ENCODE results near the gene CDKAL1.

- TF ChIP-seq CTCF (IDR thresholded peaks at IDR 0.05; ENCODE audit: low read length) (no peak), EZH2 (optimal IDR thresholded peaks at IDR 0.05; ENCODE audit: low read depth, low read length) (no peak), EZH2phosphoT487 (IDR thresholded peaks at IDR 0.05; ENCODE audit: low read length) (no peak)
These were observed 396.8 kb downstream of the CDKAL1 start for GRCh38 chr6:20931093-20931492.
